H9 (cell line): ENCODE results near the gene ADGRG1. TPM values are rescaled to one million over a fixed set of nuclear protein-coding genes. Genes with fewer than 3 reads are reported as not detected.

ENCODE experiments used
- DNase-seq: peaks from one replicate; pipeline ENCODE4 v3.0.0-alpha.2; 2017
- H2AFZ ChIP-seq: one replicate; pipeline ENCODE4 v1.6.1; 2013; ENCODE audit warnings: mild to moderate bottlenecking, low read length, control low read depth, moderate library complexity
- H2AK5ac ChIP-seq: 2 replicates; pipeline ENCODE4 v1.6.1; 2013; ENCODE audit warnings: low read length, control low read depth, mixed read lengths; ENCODE audit not compliant: insufficient read length
- H2BK120ac ChIP-seq: one replicate; pipeline ENCODE4 v1.6.1; 2013; ENCODE audit warnings: low read depth, mild to moderate bottlenecking, low read length, control low read depth, inconsistent platforms; ENCODE audit not compliant: poor library complexity, severe bottlenecking
- H2BK12ac ChIP-seq: 2 replicates; pipeline ENCODE4 v1.6.1; 2013; ENCODE audit warnings: low read length, control low read depth, mixed read lengths, low read depth; ENCODE audit not compliant: insufficient read length
- H2BK15ac ChIP-seq: 2 replicates; pipeline ENCODE4 v1.6.1; 2013; ENCODE audit warnings: low read depth, low read length, control low read depth
- H2BK20ac ChIP-seq: one replicate; pipeline ENCODE4 v1.6.1; 2013; ENCODE audit warnings: low read depth, mild to moderate bottlenecking, low read length, control low read depth, inconsistent platforms; ENCODE audit not compliant: poor library complexity, severe bottlenecking
- H2BK5ac ChIP-seq: 2 replicates; pipeline ENCODE4 v1.6.1; 2013; ENCODE audit warnings: low read length, control low read depth, mixed read lengths; ENCODE audit not compliant: insufficient read length
- H3K14ac ChIP-seq: 2 replicates; pipeline ENCODE4 v1.6.1; 2013; ENCODE audit warnings: low read length, control low read depth; ENCODE audit not compliant: insufficient read depth
- H3K18ac ChIP-seq: 2 replicates; pipeline ENCODE4 v1.6.1; 2013; ENCODE audit warnings: low read depth, mild to moderate bottlenecking, mixed read lengths, low read length, control low read depth; ENCODE audit not compliant: insufficient read length
- H3K23ac ChIP-seq: 2 replicates; pipeline ENCODE4 v1.6.1; 2013; ENCODE audit warnings: low read length, control low read depth, mixed read lengths, low read depth; ENCODE audit not compliant: insufficient read length
- H3K23me2 ChIP-seq: 2 replicates; pipeline ENCODE4 v1.6.1; 2013; ENCODE audit warnings: low read depth, mild to moderate bottlenecking, mixed read lengths, low read length, control low read depth; ENCODE audit not compliant: insufficient read length, poor library complexity, severe bottlenecking
- H3K27ac ChIP-seq: 2 replicates; pipeline ENCODE4 v1.5.1; 2013; ENCODE audit warnings: low read length, control low read depth, mixed read lengths, low read depth; ENCODE audit not compliant: insufficient read length
- H3K27me3 ChIP-seq: 2 replicates; pipeline ENCODE4 v1.6.1; 2013; ENCODE audit warnings: low read length, control low read depth, inconsistent platforms; ENCODE audit not compliant: insufficient read depth
- H3K4ac ChIP-seq: 2 replicates; pipeline ENCODE4 v1.6.1; 2013; ENCODE audit warnings: low read depth, mild to moderate bottlenecking, control low read depth, inconsistent platforms, low read length, moderate library complexity
- H3K4me1 ChIP-seq: 2 replicates; pipeline ENCODE4 v1.6.1; 2013; ENCODE audit warnings: low read length, control low read depth, inconsistent platforms; ENCODE audit not compliant: insufficient read depth
- H3K4me2 ChIP-seq: 2 replicates; pipeline ENCODE4 v1.6.1; 2013; ENCODE audit warnings: low read length, control low read depth, mixed read lengths; ENCODE audit not compliant: insufficient read length, insufficient read depth
- H3K56ac ChIP-seq: 2 replicates; pipeline ENCODE4 v1.6.1; 2013; ENCODE audit warnings: low read depth, mild to moderate bottlenecking, mixed read lengths, low read length, control low read depth; ENCODE audit not compliant: insufficient read length
- H3K79me1 ChIP-seq: 2 replicates; pipeline ENCODE4 v1.6.1; 2013; ENCODE audit warnings: low read depth, mild to moderate bottlenecking, moderate library complexity, low read length, control low read depth, inconsistent platforms; ENCODE audit not compliant: insufficient read depth, poor library complexity, severe bottlenecking
- H3K79me2 ChIP-seq: 2 replicates; pipeline ENCODE4 v1.6.1; 2013; ENCODE audit warnings: low read length, control low read depth, inconsistent platforms; ENCODE audit not compliant: insufficient read depth
- H3K9ac ChIP-seq: 2 replicates; pipeline ENCODE4 v1.6.1; 2013; ENCODE audit warnings: low read length, control low read depth, mixed read lengths; ENCODE audit not compliant: insufficient read length; ENCODE audit errors: extremely low read depth
- H3K9me3 ChIP-seq: one replicate; pipeline ENCODE4 v1.6.1; 2013; ENCODE audit warnings: low read depth, low read length, inconsistent platforms; ENCODE audit not compliant: control insufficient read depth
- H3T11ph ChIP-seq: one replicate; pipeline ENCODE4 v1.6.1; 2013; ENCODE audit warnings: mild to moderate bottlenecking, low read length, control low read depth, inconsistent platforms
- H4K20me1 ChIP-seq: one replicate; pipeline ENCODE4 v1.6.1; 2013; ENCODE audit not compliant: control insufficient read depth, insufficient read length, insufficient read depth
- H4K5ac ChIP-seq: 2 replicates; pipeline ENCODE4 v1.6.1; 2013; ENCODE audit warnings: low read depth, mild to moderate bottlenecking, mixed read lengths, low read length, control low read depth; ENCODE audit not compliant: insufficient read length
- H4K8ac ChIP-seq: replicated peaks from 2 replicates; pipeline ENCODE4 v1.6.1; 2013; ENCODE audit warnings: low read length, control low read depth, mixed read lengths, low read depth; ENCODE audit not compliant: insufficient read length
- H4K91ac ChIP-seq: 2 replicates; pipeline ENCODE4 v1.6.1; 2013; ENCODE audit warnings: low read depth, mild to moderate bottlenecking, moderate library complexity, mixed read lengths, low read length, control low read depth; ENCODE audit not compliant: insufficient read length
- H3K27ac Mint-ChIP-seq, 3 experiments: 2 replicates in 2 of 3; 3 replicates in 1 of 3; pipeline ENCODE4 v1.8.0; 2020 to 2021; ENCODE audit warnings: mixed read lengths in 3 of 3, mild to moderate bottlenecking in 1 of 3, moderate library complexity in 1 of 3
- H3K27me3 Mint-ChIP-seq: 2 replicates; pipeline ENCODE4 v1.8.0; 2021; ENCODE audit warnings: low read depth, mild to moderate bottlenecking, moderate library complexity, mixed read lengths
- H3K36me3 Mint-ChIP-seq, 3 experiments: 2 replicates in 2 of 3; 3 replicates in 1 of 3; pipeline ENCODE4 v1.8.0; 2020 to 2021; ENCODE audit warnings: low read depth in 3 of 3, mixed read lengths in 3 of 3; ENCODE audit not compliant: insufficient read depth in 1 of 3
- H3K4me1 Mint-ChIP-seq, 2 experiments: 2 replicates each; pipeline ENCODE4 v1.8.0; 2020; ENCODE audit warnings: mixed read lengths in 2 of 2
- H3K4me3 Mint-ChIP-seq, 2 experiments: 2 replicates in 1 of 2; 3 replicates in 1 of 2; pipeline ENCODE4 v1.8.0; 2020 to 2021; ENCODE audit warnings: mild to moderate bottlenecking in 2 of 2, mixed read lengths in 2 of 2, moderate library complexity in 1 of 2
- H3K9me3 Mint-ChIP-seq, 2 experiments: 2 replicates in 1 of 2; 3 replicates in 1 of 2; pipeline ENCODE4 v1.8.0; 2020; ENCODE audit warnings: mild to moderate bottlenecking in 2 of 2, mixed read lengths in 2 of 2, moderate library complexity in 1 of 2
- CTCF ChIP-seq: fragments of 200-600 bp; sonication (generic); conservative IDR thresholded peaks from 3 replicates; pipeline ENCODE4 v1.8.0; 2021; ENCODE audit warnings: antibody characterized with exemption, mild to moderate bottlenecking
- WGBS: extraction: QIAGEN DNeasy Blood & Tissue Kit; methylation state at CpG from one replicate; pipeline ENCODE4 v1.1.7; 2013; ENCODE audit warnings: missing lambda C conversion rate, low lambda C conversion rate, mixed read lengths; ENCODE audit not compliant: insufficient read length; ENCODE audit errors: extremely low coverage; 5-methylcytosine and 5-hydroxymethylcytosine counted together
- total RNA-seq: library from RNA; stranded (reverse); gene quantifications from 2 replicates; pipeline ENCODE4 v1.2.1, GENCODE V29; 2021

The ADGRG1 gene
- total RNA-seq, 1 experiment from 2014 or later, result 1.1 TPM

DNA sequence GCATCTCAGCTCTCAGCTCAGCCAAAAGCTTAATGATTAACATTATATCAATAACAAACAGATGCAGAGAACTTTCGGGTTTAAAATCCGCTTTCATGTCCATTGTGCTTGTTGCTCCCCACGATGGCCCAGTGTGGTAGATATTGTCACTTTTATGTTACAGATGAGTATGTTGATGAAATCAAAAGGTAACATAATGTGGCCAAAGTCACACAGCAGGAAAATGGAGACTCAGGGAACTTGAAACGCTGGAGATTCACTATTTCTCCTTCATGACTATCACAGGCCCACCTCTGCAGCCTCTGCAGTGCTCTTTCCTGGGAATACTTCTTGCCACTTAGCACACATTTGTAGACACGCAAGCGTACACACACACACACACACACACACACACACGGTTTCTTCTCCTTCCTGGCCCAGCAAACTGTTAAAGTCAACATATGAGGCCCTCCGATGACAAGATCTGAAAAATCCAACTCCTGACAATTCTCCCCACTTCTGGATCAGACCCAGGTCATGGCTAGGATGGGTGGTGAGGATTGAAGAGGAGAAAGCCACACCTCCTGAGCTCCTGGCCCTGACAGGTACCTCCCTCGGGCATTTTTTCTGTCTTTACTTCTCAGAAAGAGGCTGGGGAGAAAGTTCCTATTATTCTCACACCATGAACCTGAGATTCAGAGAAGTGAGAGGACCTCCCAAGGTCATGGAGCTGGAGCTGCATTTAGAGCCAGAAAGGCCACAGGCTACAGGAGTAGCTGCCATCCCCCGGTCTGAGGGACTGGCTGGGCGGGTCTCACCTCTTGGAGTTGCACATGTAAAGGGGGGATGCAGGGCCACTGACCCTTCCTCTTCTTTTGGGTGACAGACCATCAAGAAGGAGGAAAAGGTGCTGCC is 75.8 kb downstream of the ADGRG1 start:
- no peak overlapping the region for H4K91ac ChIP-seq
- H3K4me2 ChIP-seq, result no peak overlapping the region
- H3K23ac ChIP-seq, result no peak overlapping the region
- no peak for DNase-seq
- no peak overlapping the region for H2AFZ ChIP-seq
- no peak overlapping the region for H3K4ac ChIP-seq
- H2BK5ac ChIP-seq, result no peak overlapping the region
- TF ChIP-seq CTCF, result no peak
- no peak overlapping the region for H4K8ac ChIP-seq
- H3K9ac ChIP-seq, result no peak overlapping the region
- H2BK120ac ChIP-seq, result no peak overlapping the region
- Mint-ChIP-seq H3K4me3 (no peak overlapping the region), H3K9me3 (peaks cover 0 to 16% of the 10 kb centered on the region in 2 experiments; a peak in 2 of 5 replicates), H3K4me1 (peaks cover 6 to 13% of the 10 kb centered on the region in 2 experiments), H3K27ac (no peak overlapping the region), H3K36me3 (no peaks in the 10 kb centered on the region; a peak in 1 of 7 replicates), H3K27me3 (peaks cover 22% of the 10 kb centered on the region)
- no peak overlapping the region for H2BK15ac ChIP-seq
- no peak overlapping the region for H2BK12ac ChIP-seq
- H4K20me1 ChIP-seq, result no peaks in the 10 kb centered on the region
- no peak overlapping the region for H3K27ac ChIP-seq
- H3K79me1 ChIP-seq, result no peaks in the 10 kb centered on the region
- H3K56ac ChIP-seq, result no peak overlapping the region
- H3K23me2 ChIP-seq, result no peaks in the 10 kb centered on the region
- H2AK5ac ChIP-seq, result no peak overlapping the region
- H3K9me3 ChIP-seq, result no peaks in the 10 kb centered on the region
- H3K18ac ChIP-seq, result no peak overlapping the region
- no peaks in the 10 kb centered on the region for H3K4me1 ChIP-seq
- H2BK20ac ChIP-seq, result no peak overlapping the region
- no peak overlapping the region for H3K14ac ChIP-seq
- H4K5ac ChIP-seq, result no peak overlapping the region
- no peak overlapping the region for H3T11ph ChIP-seq
- WGBS, result no CpG with 5 or more reads among the region's 11 CpGs
- no peaks in the 10 kb centered on the region for H3K79me2 ChIP-seq
- no peaks in the 10 kb centered on the region for H3K27me3 ChIP-seq
